CD14-positive monocyte (primary cell): ENCODE data around the gene PCP4. TPM values are rescaled to one million over a fixed set of nuclear protein-coding genes. Genes with fewer than 3 reads are reported as not detected.
A peak's percentile ranks its signal among the peaks of the same experiment; 100 is the strongest.

Experiments used
- DNase-seq, 3 donors: peaks; one replicate each; pipeline ENCODE4 v3.0.0-alpha.2; 2011 to 2022
- H2AFZ ChIP-seq: 2 replicates; pipeline ENCODE4 v1.6.0; 2012; ENCODE audit warnings: mild to moderate bottlenecking, low read depth, low read length, inconsistent platforms; ENCODE audit not compliant: insufficient read depth, poor library complexity, severe bottlenecking
- H3K27ac ChIP-seq, 2 donors: 1 replicate in 1 of 2; 2 replicates in 1 of 2; pipeline ENCODE4 v1.5.1; 2012 to 2013; ENCODE audit warnings: low read length in 2 of 2, control low read depth in 1 of 2, inconsistent platforms in 1 of 2, low read depth in 1 of 2, mild to moderate bottlenecking in 1 of 2
- H3K27me3 ChIP-seq, 2 donors: one replicate each; pipeline versions ENCODE4 v1.6.0 to v1.6.1; 2011 to 2013; ENCODE audit warnings: low read length in 2 of 2; ENCODE audit not compliant: control insufficient read depth in 2 of 2, insufficient read depth in 2 of 2
- H3K36me3 ChIP-seq, 2 donors: replicated peaks in 1 of 2; 1 replicate in 1 of 2; 2 replicates in 1 of 2; pipeline versions ENCODE4 v1.5.1 to v1.6.1; 2012 to 2013; ENCODE audit warnings: low read length in 2 of 2, control low read depth in 1 of 2, inconsistent platforms in 1 of 2, mild to moderate bottlenecking in 1 of 2; ENCODE audit not compliant: insufficient read depth in 2 of 2, control insufficient read depth in 1 of 2
- H3K4me1 ChIP-seq, 2 donors: 1 replicate in 1 of 2; 2 replicates in 1 of 2; pipeline versions ENCODE4 v1.5.1 to v1.6.1; 2012 to 2013; ENCODE audit warnings: low read length in 2 of 2, control low read depth in 1 of 2, inconsistent platforms in 1 of 2, mild to moderate bottlenecking in 1 of 2, moderate library complexity in 1 of 2; ENCODE audit not compliant: insufficient read depth in 2 of 2, control insufficient read depth in 1 of 2
- H3K4me2 ChIP-seq: replicated peaks from 2 replicates; pipeline ENCODE3; 2012; ENCODE audit warnings: low read length, moderate library complexity, mild to moderate bottlenecking; ENCODE audit not compliant: poor library complexity, severe bottlenecking; ENCODE audit errors: extremely low read depth
- H3K4me3 ChIP-seq, 3 experiments: fragments of 200-600 bp in 1 of 3; sonication (generic) in 1 of 3; replicated peaks in 1 of 3; 1 replicate in 2 of 3; 2 replicates in 1 of 3; pipeline ENCODE4 v1.5.1; 2011 to 2013; ENCODE audit warnings: low read length in 3 of 3, mild to moderate bottlenecking in 3 of 3, control low read depth in 2 of 3, low read depth in 2 of 3, inconsistent platforms in 1 of 3, moderate library complexity in 1 of 3
- H3K79me2 ChIP-seq: 2 replicates; pipeline ENCODE4 v1.6.0; 2012; ENCODE audit warnings: mild to moderate bottlenecking, control low read depth, inconsistent platforms, low read length, moderate library complexity; ENCODE audit not compliant: insufficient read depth
- H3K9ac ChIP-seq: 2 replicates; pipeline ENCODE4 v1.6.0; 2017; ENCODE audit warnings: low read length, mild to moderate bottlenecking; ENCODE audit not compliant: insufficient read depth, poor library complexity, severe bottlenecking
- H3K9me3 ChIP-seq, 2 donors: replicated peaks in 1 of 2; 1 replicate in 1 of 2; 2 replicates in 1 of 2; pipeline versions ENCODE4 v1.5.1 to v1.6.1; 2012 to 2013; ENCODE audit warnings: low read length in 2 of 2, control low read depth in 1 of 2; ENCODE audit not compliant: control insufficient read depth in 1 of 2, insufficient read depth in 1 of 2
- H4K20me1 ChIP-seq: 2 replicates; pipeline ENCODE4 v1.6.0; 2012; ENCODE audit warnings: mild to moderate bottlenecking, low read length, control low read depth, moderate library complexity; ENCODE audit not compliant: insufficient read depth
- H3K27ac Mint-ChIP-seq, 7 donors: one replicate each; pipeline ENCODE4 v1.8.0; 2020; ENCODE audit warnings: mild to moderate bottlenecking in 7 of 7, mixed read lengths in 7 of 7, moderate library complexity in 6 of 7, inconsistent platforms in 2 of 7
- H3K27me3 Mint-ChIP-seq, 3 donors: one replicate each; pipeline ENCODE4 v1.8.0; 2021 to 2022; ENCODE audit warnings: low read depth in 3 of 3, mild to moderate bottlenecking in 3 of 3, mixed read lengths in 3 of 3, moderate library complexity in 3 of 3, inconsistent platforms in 1 of 3
- H3K36me3 Mint-ChIP-seq, 2 donors: one replicate each; pipeline ENCODE4 v1.8.0; 2020; ENCODE audit warnings: mixed read lengths in 2 of 2, inconsistent platforms in 1 of 2, mild to moderate bottlenecking in 1 of 2
- H3K4me1 Mint-ChIP-seq: one replicate; pipeline ENCODE4 v1.8.0; 2020; ENCODE audit warnings: mild to moderate bottlenecking, mixed read lengths
- H3K4me3 Mint-ChIP-seq, 2 donors: one replicate each; pipeline ENCODE4 v1.8.0; 2020; ENCODE audit warnings: mild to moderate bottlenecking in 2 of 2, mixed read lengths in 2 of 2, moderate library complexity in 1 of 2
- H3K9me3 Mint-ChIP-seq, 7 donors: one replicate each; pipeline ENCODE4 v1.8.0; 2020 to 2022; ENCODE audit warnings: mixed read lengths in 7 of 7, mild to moderate bottlenecking in 6 of 7, moderate library complexity in 6 of 7, inconsistent platforms in 2 of 7
- WGBS: methylation state at CpG from one replicate; pipeline ENCODE4 v1.1.5; 2013; ENCODE audit warnings: missing lambda C conversion rate; ENCODE audit not compliant: insufficient coverage; 5-methylcytosine and 5-hydroxymethylcytosine counted together
- intact Hi-C, 2 donors: fragments of 100-400 bp; cut with micrococcal nuclease; formaldehyde crosslinking; loops; one replicate each; pipeline versions ENCODE4 v1.15.0 to v1.15.1; 2023
- polyA plus RNA-seq, 3 donors: library from polyadenylated mRNA; depleted of rRNA in 1 of 3; unstranded in 2 of 3; stranded (reverse) in 1 of 3; fragments of 300-500 nt in 2 of 3; fragments of >200 nt in 1 of 3; fragmentation: Illumina TruSeq in 2 of 3; gene quantifications; 1 replicate in 2 of 3; 2 replicates in 1 of 3; pipeline ENCODE4 v1.2.3, GENCODE V29; 2012 to 2021
- TF ChIP-seq, protein P1 (sequence below): fragments of 200-600 bp; IDR thresholded peaks from one replicate; pipeline ENCODE4 v1.8.0; 2022; ENCODE audit warnings: antibody characterized with exemption, mild to moderate bottlenecking

The PCP4 gene
- polyA plus RNA-seq, 3 donors, result not detected

DNA sequence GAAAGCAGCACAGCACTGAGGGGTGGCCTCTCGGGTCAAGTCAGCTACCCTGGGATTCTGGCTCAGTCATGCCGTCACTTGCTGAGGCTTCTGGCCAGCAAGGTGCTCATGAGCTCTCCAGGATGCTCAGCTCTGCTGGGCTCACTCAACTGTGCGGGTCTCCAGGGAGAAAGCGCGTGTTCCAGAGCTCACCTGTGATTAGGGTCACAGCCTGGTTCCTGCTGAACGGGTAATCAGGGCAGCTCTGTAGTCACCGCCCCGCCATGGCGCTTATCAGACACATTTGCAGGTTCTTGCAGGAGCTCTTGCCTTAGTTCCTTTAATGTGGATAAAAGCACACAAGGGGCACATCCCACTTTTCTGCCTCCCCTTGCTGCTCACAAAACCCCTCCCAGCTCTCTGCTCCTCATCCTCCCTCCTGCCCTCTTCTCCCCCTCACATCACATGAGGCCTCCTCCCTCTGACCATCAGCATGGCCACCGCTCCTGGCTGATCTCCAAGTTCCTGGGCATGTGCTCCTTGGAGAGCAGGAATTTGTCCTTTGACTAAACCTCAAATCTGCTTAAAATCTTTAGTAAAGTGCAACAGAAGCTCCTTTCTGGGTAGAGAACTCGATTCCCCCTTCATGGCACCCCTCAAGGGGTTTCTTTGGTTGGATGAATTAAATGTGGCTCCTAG lies 2.0 kb downstream of the PCP4 start:
- Histone ChIP-seq H2AFZ (no peak overlapping the region), H3K79me2 (no peaks in the 10 kb centered on the region), H3K4me2 (no peak overlapping the region), H3K9ac (no peak overlapping the region), H3K4me3 (no peak overlapping the region), H4K20me1 (no peaks in the 10 kb centered on the region), H3K9me3 (no peaks in the 10 kb centered on the region), H3K27me3 (no peaks in the 10 kb centered on the region), H3K36me3 (no peaks in the 10 kb centered on the region), H3K4me1 (no peaks in the 10 kb centered on the region), H3K27ac (no peak overlapping the region)
- Mint-ChIP-seq H3K4me3 (peak overlapping the region in 1 of 2 donors; percentile 5), H3K27me3 (peaks cover 2 to 13% (median 5%) of the 10 kb centered on the region in 3 donors), H3K36me3 (no peaks in the 10 kb centered on the region), H3K27ac (peak overlapping the region in 1 of 7 donors; percentile 25), H3K9me3 (no peaks in the 10 kb centered on the region), H3K4me1 (no peaks in the 10 kb centered on the region)
- TF ChIP-seq, protein P1, sequence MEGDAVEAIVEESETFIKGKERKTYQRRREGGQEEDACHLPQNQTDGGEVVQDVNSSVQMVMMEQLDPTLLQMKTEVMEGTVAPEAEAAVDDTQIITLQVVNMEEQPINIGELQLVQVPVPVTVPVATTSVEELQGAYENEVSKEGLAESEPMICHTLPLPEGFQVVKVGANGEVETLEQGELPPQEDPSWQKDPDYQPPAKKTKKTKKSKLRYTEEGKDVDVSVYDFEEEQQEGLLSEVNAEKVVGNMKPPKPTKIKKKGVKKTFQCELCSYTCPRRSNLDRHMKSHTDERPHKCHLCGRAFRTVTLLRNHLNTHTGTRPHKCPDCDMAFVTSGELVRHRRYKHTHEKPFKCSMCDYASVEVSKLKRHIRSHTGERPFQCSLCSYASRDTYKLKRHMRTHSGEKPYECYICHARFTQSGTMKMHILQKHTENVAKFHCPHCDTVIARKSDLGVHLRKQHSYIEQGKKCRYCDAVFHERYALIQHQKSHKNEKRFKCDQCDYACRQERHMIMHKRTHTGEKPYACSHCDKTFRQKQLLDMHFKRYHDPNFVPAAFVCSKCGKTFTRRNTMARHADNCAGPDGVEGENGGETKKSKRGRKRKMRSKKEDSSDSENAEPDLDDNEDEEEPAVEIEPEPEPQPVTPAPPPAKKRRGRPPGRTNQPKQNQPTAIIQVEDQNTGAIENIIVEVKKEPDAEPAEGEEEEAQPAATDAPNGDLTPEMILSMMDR, result no peak
- 89% methylated on average over 10 of the region's 11 CpGs for WGBS
- intact Hi-C loops, result no loop called here
- DNase-seq, result no peak

DNA sequence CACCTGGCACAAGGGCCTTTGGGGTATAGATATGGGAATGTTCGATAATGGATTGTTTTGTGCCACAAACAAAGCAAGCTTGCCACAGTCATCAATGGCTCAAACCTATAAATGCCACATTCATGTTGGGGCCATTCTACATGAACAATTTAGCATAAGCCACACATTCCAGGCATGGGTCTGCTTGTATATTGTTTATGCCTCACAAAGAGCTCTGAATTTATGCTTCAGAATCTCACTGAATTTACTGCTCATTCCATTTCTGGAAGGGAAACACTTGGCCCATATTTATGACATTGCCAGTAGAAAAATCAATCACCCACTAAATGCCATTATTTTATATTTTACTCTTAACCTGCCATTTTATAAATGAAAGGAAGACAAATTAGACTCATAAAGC lies 6.4 kb downstream of the PCP4 start:
- Histone ChIP-seq H3K79me2 (no peaks in the 10 kb centered on the region), H3K4me1 (no peaks in the 10 kb centered on the region), H3K4me3 (no peak overlapping the region), H3K27me3 (no peaks in the 10 kb centered on the region), H3K27ac (no peak overlapping the region), H4K20me1 (no peaks in the 10 kb centered on the region), H3K9me3 (no peaks in the 10 kb centered on the region), H3K36me3 (no peaks in the 10 kb centered on the region), H2AFZ (no peak overlapping the region), H3K4me2 (no peak overlapping the region), H3K9ac (no peak overlapping the region)
- WGBS, result no CpG with 5 or more reads among the region's 1 CpG
- H3K36me3 Mint-ChIP-seq, result no peaks in the 10 kb centered on the region
- no peak for DNase-seq
- no peaks in the 10 kb centered on the region for H3K4me1 Mint-ChIP-seq
- intact Hi-C loops, result no loop called here
- TF ChIP-seq, protein P1, result no peak
- peaks cover 0 to 2% (median 1%) of the 10 kb centered on the region in 3 donors for H3K27me3 Mint-ChIP-seq
- no peak overlapping the region for H3K4me3 Mint-ChIP-seq
- no peak overlapping the region for H3K27ac Mint-ChIP-seq
- H3K9me3 Mint-ChIP-seq, result peaks cover 0 to 5% (median 0%) of the 10 kb centered on the region in 7 donors
